GM19395 (cell line): Measurements from ENCODE around the gene ST3GAL5.
"Not testable (repeated sequence)": the region's sequence is repeated elsewhere in the genome, so short reads cannot be mapped to it uniquely, and the experiment has no call there.

Source experiments
- ATAC-seq: cut with Tn5 transposase; IDR thresholded peaks from one replicate; pipeline ENCODE4 v1.9.1; 2021; ENCODE audit warnings: mild to moderate bottlenecking, moderate library complexity; ENCODE audit not compliant: unreplicated experiment

Gene ST3GAL5

GRCh38 chr2:85894554-85895278 is 5.9 kb upstream of the ST3GAL5 start:
- ATAC-seq = not testable (repeated sequence)

- no peak for ATAC-seq
Measured at GRCh38 chr2:85893428-85894258, 4.9 kb upstream of the ST3GAL5 start.

DNA sequence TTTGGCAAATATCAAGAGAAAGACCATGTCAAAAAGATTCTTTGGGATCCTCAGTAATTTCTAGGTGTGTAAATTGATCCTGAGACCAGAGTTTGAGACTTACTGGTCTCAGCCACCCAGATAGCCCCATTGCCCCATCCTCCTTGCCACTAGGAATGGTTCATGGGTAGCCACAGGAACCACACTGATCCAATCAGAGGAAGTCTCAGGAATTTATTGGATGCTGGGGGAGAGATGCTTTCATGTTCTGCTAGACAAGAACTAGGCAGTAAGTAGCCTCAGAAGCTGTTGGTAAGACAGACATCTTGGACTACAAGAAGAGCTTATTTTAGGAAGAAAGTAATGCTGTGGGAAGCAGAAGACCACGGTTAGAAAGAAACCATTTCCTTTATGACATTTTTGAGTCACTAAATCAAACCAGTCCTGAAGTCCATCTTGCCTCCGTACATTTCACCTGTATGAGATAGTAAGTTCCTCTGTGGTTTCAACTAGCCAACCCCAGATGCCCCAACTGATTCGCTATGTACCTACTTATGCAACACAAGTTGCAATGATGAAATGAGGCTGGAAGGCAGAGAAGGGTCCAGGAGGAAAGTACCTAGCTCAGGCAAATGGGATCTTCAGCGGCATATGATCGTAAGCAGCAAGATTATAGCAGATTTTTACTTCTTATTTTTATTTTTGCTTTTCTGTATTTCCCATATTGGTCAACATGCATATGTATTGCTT is 3.6 kb upstream of the ST3GAL5 start:
- ATAC-seq = no peak

- ATAC-seq = no peak
Measured at GRCh38 chr2:85890522-85891176, 1.9 kb upstream of the ST3GAL5 start.

- ATAC-seq = no peak
Measured at GRCh38 chr2:85889627-85890281, 964 bp upstream of the ST3GAL5 start.

GRCh38 chr2:85888020-85888683 is 638 bp downstream of the ST3GAL5 start:
- ATAC-seq = no peak

DNA sequence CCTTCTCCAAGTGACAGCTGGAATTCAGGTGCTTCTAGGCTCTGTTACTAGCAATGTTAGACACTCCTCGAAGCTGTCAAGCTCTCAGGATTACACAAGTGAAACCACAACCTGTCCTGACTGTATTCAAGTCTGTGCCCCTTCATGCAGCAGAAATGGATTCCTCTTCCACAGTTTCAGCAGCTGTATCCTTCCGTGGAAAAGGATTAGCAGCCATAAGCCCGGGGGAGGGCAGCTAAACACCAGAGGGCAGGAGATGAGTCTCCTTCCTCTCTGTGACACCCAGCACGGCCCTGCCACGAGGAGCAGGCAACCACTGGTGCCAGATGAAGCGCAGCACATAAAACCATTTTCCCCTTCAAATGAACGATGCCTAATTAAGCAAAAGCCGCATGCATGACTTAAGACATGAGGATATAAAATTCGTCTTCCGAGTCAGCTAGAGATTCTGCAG is 1.2 kb downstream of the ST3GAL5 start:
- ATAC-seq = no peak

DNA sequence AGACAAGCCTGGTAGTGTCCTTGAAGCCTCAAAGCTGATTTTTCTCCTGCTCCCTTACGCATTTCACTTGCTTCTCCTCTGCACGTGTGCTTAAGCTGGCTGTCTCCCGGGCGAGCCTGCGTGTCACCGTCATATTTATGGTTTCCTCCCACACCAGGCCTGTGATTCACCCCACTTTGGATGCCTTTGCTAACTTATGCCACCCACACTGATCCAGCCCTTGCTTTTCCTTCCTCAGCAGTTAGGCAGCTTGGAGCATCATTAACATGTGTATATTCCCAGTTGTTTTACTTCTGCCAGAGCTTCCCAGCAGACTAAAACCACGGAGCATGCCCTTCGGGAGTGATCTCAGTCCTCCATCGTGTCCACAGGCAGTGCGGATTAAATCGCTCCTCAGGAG is 2.2 kb downstream of the ST3GAL5 start:
- ATAC-seq = no peak

DNA sequence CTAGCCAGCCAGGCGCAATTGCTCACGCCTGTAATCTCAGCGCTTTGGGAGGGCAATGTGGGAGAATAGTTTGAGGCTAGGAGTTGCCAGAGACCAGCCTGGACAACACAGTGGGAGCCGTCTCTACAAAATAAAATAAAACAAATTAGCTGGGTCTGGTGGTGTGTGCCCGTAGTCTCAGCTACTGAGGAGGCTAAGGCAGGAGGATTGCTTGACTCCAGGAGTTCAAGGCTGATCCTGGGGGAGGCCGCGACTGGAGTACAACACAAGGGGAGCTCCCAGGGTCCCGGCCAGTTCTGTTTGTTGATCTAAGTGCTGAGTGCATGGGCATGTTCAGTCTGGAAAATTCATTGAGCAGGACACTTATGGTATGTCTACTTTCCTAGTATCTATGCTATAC is 2.6 kb downstream of the ST3GAL5 start:
- ATAC-seq = no peak

DNA sequence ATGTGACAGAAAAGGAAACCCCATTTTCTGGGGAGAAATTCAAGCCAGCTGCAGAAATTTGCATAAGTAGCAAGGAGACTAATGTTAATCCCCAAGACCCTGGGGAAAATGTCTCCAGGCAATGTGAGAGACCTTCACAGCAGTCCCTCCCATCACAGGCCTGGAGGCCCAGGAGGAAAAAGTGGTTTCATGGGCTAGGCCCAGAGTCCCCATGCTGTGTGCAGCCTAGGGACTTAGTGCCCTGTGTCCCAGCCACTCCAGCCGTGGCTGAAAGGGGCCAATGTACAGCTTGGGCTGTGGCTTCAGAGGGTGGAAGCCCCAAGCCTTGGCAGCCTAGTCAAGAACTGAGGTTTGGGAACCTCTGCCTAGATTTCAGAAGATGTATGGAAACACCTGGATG is 7.0 kb downstream of the ST3GAL5 start:
- not testable (repeated sequence) for ATAC-seq

GRCh38 chr2:85880716-85881328 is 8.0 kb downstream of the ST3GAL5 start:
- not testable (repeated sequence) for ATAC-seq

DNA sequence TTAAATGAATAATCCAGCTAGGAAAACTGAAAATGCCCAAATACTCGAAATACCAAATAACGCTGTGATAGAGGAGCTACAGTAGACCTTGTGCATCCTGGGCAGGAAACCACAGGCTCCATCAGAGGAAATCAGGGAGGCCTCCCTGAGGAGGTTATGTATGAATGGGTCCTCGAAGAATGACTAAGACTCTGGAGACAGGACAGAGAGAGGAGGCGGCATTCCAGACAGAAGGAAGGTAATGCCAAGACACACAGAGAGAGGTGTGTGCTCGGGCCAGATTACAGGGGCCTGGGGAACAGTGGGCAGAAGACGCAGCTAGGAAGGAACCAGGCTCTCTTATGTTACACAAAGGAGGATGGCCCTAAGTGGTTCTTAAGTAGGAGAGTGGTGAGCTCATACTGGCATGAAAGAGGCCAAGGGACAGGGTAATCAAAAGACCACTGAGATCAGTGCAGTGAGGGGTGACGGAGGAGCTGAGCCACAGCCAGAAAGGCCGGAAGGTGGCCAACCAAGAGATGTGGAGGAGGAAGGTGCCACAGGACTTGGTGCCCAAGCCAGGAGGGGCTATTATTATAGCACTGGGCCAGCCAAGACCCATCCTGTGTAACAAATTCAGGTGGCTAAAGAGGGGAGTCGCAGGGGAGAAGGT is 9.9 kb downstream of the ST3GAL5 start:
- ATAC-seq = no peak

GRCh38 chr2:85875350-85876050 is 13.3 kb downstream of the ST3GAL5 start:
- no peak for ATAC-seq

DNA sequence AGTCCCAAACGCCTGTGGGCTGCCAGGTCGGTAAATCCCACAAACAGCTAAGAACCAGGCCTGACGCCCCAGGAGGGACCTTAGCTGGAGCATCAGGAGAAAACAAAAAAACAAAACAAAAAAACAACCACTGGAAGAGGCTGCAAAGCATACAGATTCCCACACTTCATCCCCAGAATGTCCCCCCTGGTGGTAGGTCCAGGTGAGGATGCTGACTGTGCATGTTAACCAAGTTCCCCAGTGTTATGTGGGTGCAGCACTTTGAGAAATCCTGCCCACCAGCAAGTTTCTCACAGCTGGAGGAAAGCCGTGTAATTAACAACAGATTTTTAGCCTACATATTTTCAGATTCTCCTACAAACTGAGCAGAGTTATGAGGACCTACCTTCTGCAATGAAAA is 15.1 kb downstream of the ST3GAL5 start:
- no peak for ATAC-seq

DNA sequence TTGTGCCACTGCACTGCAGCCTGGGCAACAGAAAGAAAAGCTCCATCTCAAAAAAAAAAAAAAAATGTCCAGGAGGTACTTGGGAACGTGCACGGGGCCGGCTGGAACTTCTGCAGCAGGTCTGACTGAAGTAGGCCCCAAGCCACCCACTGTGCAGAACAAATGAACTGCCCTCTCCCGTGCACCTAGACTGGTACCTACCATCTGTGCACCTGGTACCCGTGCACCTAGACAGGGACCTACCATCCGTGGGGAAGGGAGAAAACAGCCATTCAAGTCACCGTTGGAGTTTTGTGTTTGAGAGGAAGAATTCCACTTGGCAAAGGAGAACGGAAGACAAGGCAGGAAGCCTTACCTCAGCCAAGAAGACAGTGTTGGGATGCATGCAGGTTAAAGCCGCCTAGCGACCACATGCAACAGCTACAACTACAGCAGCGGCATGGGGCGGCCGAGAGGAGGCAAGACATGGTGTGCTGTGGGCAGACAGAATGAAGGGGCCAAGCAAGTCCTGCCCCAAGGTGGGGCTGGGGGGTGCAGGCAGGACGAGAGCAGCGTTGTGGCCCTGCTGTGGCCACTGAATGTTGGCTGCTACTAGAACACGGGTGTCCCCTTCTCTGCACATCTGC is 16.1 kb downstream of the ST3GAL5 start:
- no peak for ATAC-seq

GRCh38 chr2:85871494-85872164 is 17.2 kb downstream of the ST3GAL5 start:
- ATAC-seq = no peak

GRCh38 chr2:85868822-85869221 is 20.0 kb downstream of the ST3GAL5 start:
- no peak for ATAC-seq
